MM.1S (cell line): ENCODE measurements around the gene PARP16.

Experiments
- DNase-seq: peaks from one replicate; pipeline ENCODE4 v3.0.0-alpha.2; 2015
- H2AFZ ChIP-seq: fragments of 300-600 bp; sonication (generic); 2 replicates; pipeline ENCODE4 v1.6.0; 2016; ENCODE audit warnings: antibody characterized with exemption, low read length
- H3F3A ChIP-seq: fragments of 300-600 bp; sonication (generic); 2 replicates; pipeline ENCODE4 v1.6.1; 2016; ENCODE audit warnings: mild to moderate bottlenecking, antibody characterized with exemption, low read length, moderate library complexity, mixed read lengths; ENCODE audit not compliant: insufficient read depth
- H3K27ac ChIP-seq: fragments of 300-600 bp; sonication (generic); 2 replicates; pipeline ENCODE4 v1.5.1; 2016; ENCODE audit warnings: mild to moderate bottlenecking, low read length
- H3K27me3 ChIP-seq: fragments of 300-600 bp; sonication (generic); replicated peaks from 2 replicates; pipeline ENCODE4 v1.6.0; 2016; ENCODE audit warnings: low read length; ENCODE audit not compliant: insufficient read depth
- H3K36me3 ChIP-seq: fragments of 300-600 bp; sonication (generic); replicated peaks from 2 replicates; pipeline ENCODE4 v1.6.1; 2016; ENCODE audit warnings: mild to moderate bottlenecking, low read length, mixed read lengths; ENCODE audit not compliant: insufficient read depth
- H3K4me1 ChIP-seq: fragments of 300-600 bp; sonication (generic); 2 replicates; pipeline ENCODE4 v1.6.1; 2016; ENCODE audit warnings: low read length, mixed read lengths
- H3K4me2 ChIP-seq: fragments of 300-600 bp; sonication (generic); 2 replicates; pipeline ENCODE4 v1.6.0; 2016; ENCODE audit warnings: low read depth, low read length
- H3K4me3 ChIP-seq: fragments of 300-600 bp; sonication (generic); 2 replicates; pipeline ENCODE4 v1.5.1; 2016; ENCODE audit warnings: low read length, mixed read lengths
- H3K79me2 ChIP-seq: fragments of 300-600 bp; sonication (generic); 2 replicates; pipeline ENCODE4 v1.6.1; 2016; ENCODE audit warnings: mixed run types, low read length, mixed read lengths
- H3K9ac ChIP-seq: fragments of 300-600 bp; sonication (generic); 2 replicates; pipeline ENCODE4 v1.6.1; 2016; ENCODE audit warnings: low read length, mixed read lengths
- H3K9me2 ChIP-seq: fragments of 300-600 bp; sonication (generic); replicated peaks from 2 replicates; pipeline ENCODE4 v1.6.1; 2016; ENCODE audit warnings: mild to moderate bottlenecking, low read length, mixed read lengths; ENCODE audit not compliant: insufficient read depth
- H3K9me3 ChIP-seq: fragments of 300-600 bp; sonication (generic); replicated peaks from 2 replicates; pipeline ENCODE4 v1.6.1; 2016; ENCODE audit warnings: mild to moderate bottlenecking, low read length, mixed read lengths; ENCODE audit not compliant: insufficient read depth
- H4K20me1 ChIP-seq: fragments of 300-600 bp; sonication (generic); 2 replicates; pipeline ENCODE4 v1.6.1; 2016; ENCODE audit warnings: mild to moderate bottlenecking, low read length, moderate library complexity, mixed read lengths; ENCODE audit not compliant: insufficient read depth
- CTCF ChIP-seq: fragments of 300-600 bp; sonication (generic); IDR thresholded peaks from 2 replicates; pipeline ENCODE4 v1.5.1; 2016; ENCODE audit warnings: antibody characterized with exemption, low read length, mixed read lengths
- EZH2 ChIP-seq: fragments of 300-600 bp; sonication (generic); optimal IDR thresholded peaks from 2 replicates; pipeline ENCODE3; 2017; ENCODE audit warnings: low read depth, mild to moderate bottlenecking, antibody characterized with exemption, low read length, mixed read lengths
- EZH2phosphoT487 ChIP-seq: fragments of 300-600 bp; sonication (generic); IDR thresholded peaks from 2 replicates; pipeline ENCODE4 v1.6.1; 2018; ENCODE audit warnings: antibody characterized with exemption, low read length

PARP16 gene

GRCh38 chr15:65331811-65332210 lies 45.1 kb upstream of the PARP16 start:
- H3K9me2 ChIP-seq, result no peaks in the 10 kb centered on the region
- TF ChIP-seq EZH2phosphoT487 (no peak), EZH2 (no peak), CTCF (no peak)
- no peak overlapping the region for H3K4me3 ChIP-seq
- no peak overlapping the region for H3K27ac ChIP-seq
- peaks cover 3% of the 10 kb centered on the region; the same call in 1 of the 2 replicates for H3K27me3 ChIP-seq
- no peaks in the 10 kb centered on the region for H3K4me1 ChIP-seq
- no peak overlapping the region for H2AFZ ChIP-seq
- DNase-seq, result no peak
- H3K9me3 ChIP-seq, result no peaks in the 10 kb centered on the region
- no peaks in the 10 kb centered on the region for H3F3A ChIP-seq
- H3K36me3 ChIP-seq, result no peaks in the 10 kb centered on the region
- no peak overlapping the region for H3K9ac ChIP-seq
- no peak overlapping the region for H3K4me2 ChIP-seq
- H4K20me1 ChIP-seq, result no peaks in the 10 kb centered on the region
- H3K79me2 ChIP-seq, result no peaks in the 10 kb centered on the region

- no peak for DNase-seq
- no peaks in the 10 kb centered on the region for H3K9me2 ChIP-seq
- no peak overlapping the region for H3K27ac ChIP-seq
- H3K4me1 ChIP-seq, result no peaks in the 10 kb centered on the region
- H4K20me1 ChIP-seq, result no peaks in the 10 kb centered on the region
- no peak overlapping the region for H3K4me2 ChIP-seq
- TF ChIP-seq EZH2 (no peak), CTCF (no peak), EZH2phosphoT487 (no peak)
- no peaks in the 10 kb centered on the region for H3K9me3 ChIP-seq
- no peak overlapping the region for H3K4me3 ChIP-seq
- H3K79me2 ChIP-seq, result no peaks in the 10 kb centered on the region
- peaks cover 3% of the 10 kb centered on the region; the same call in 1 of the 2 replicates for H3K27me3 ChIP-seq
- H3F3A ChIP-seq, result no peaks in the 10 kb centered on the region
- no peak overlapping the region for H3K9ac ChIP-seq
- H2AFZ ChIP-seq, result no peak overlapping the region
- no peaks in the 10 kb centered on the region for H3K36me3 ChIP-seq
These were observed 44.4 kb upstream of the PARP16 start for GRCh38 chr15:65330934-65331645.

GRCh38 chr15:65329984-65330735 lies 43.5 kb upstream of the PARP16 start:
- H3K27ac ChIP-seq, result no peak overlapping the region
- H3K9ac ChIP-seq, result no peak overlapping the region
- H3K4me2 ChIP-seq, result no peak overlapping the region
- TF ChIP-seq CTCF (no peak), EZH2 (no peak), EZH2phosphoT487 (no peak)
- no peak for DNase-seq
- H3F3A ChIP-seq, result no peaks in the 10 kb centered on the region
- peaks cover 3% of the 10 kb centered on the region; the same call in 1 of the 2 replicates for H3K27me3 ChIP-seq
- no peaks in the 10 kb centered on the region for H3K4me1 ChIP-seq
- no peaks in the 10 kb centered on the region for H3K36me3 ChIP-seq
- no peaks in the 10 kb centered on the region for H3K9me3 ChIP-seq
- H4K20me1 ChIP-seq, result no peaks in the 10 kb centered on the region
- H2AFZ ChIP-seq, result no peak overlapping the region
- no peaks in the 10 kb centered on the region for H3K79me2 ChIP-seq
- no peak overlapping the region for H3K4me3 ChIP-seq
- H3K9me2 ChIP-seq, result no peaks in the 10 kb centered on the region
